Measurements from ENCODE around the gene PRCC. TPM values are rescaled to one million over a fixed set of nuclear protein-coding genes. Genes with fewer than 3 reads are reported as not detected.

The PRCC gene
- total and polyA plus RNA-seq, 8 donors: 18.5 to 41.6 (median 21.8) TPM

GRCh38 chr1:156767879-156768604 lies 707 bp downstream of the PRCC start:
- Histone ChIP-seq H3K27ac (peak overlapping the region; percentile 73 to 91 (median 84)), H3K27me3 (no peaks in the 10 kb centered on the region), H3K4me3 (peak overlapping the region; percentile 47 to 98 (median 84)), H3K4me1 (peaks cover 9 to 28% (median 10%) of the 10 kb centered on the region in 3 donors), H3K9me3 (no peaks in the 10 kb centered on the region), H3K36me3 (no peaks in the 10 kb centered on the region)
- intact Hi-C loops (cut with DNase I): no loop called here
- 0 to 1% methylated on average over 26 to 31 of the region's 31 CpGs for WGBS, 2 donors
- DNase-seq: peak; percentile 40 to 82 (median 60)
- peak; percentile 4 to 13 (median 10) for ATAC-seq
- no peak for TF ChIP-seq CTCF (IDR thresholded peaks at IDR 0.05)
- no peak for FAIRE-seq

GRCh38 chr1:156768610-156769295 lies 1.4 kb downstream of the PRCC start:
- peak overlapping the region in 3 of 4 donors; percentile 80 to 98 (median 88) for H3K4me3 ChIP-seq
- no peaks in the 10 kb centered on the region for H3K36me3 ChIP-seq
- H3K9me3 ChIP-seq: no peaks in the 10 kb centered on the region
- no peak for TF ChIP-seq CTCF (IDR thresholded peaks at IDR 0.05)
- FAIRE-seq (no peak), DNase-seq (no peak), ATAC-seq (no peak)
- 9 to 11% methylated on average over 8 of the region's 8 CpGs for WGBS, 2 donors
- intact Hi-C loops (cut with DNase I): no loop called here
- H3K4me1 ChIP-seq: peaks cover 9 to 31% (median 10%) of the 10 kb centered on the region in 3 donors
- H3K27ac ChIP-seq: no peak overlapping the region
- no peaks in the 10 kb centered on the region for H3K27me3 ChIP-seq

GRCh38 chr1:156772222-156772621 lies 4.9 kb downstream of the PRCC start:
- Histone ChIP-seq H3K4me1 (peaks cover 9 to 28% (median 10%) of the 10 kb centered on the region in 3 donors), H3K27ac (no peak overlapping the region), H3K9me3 (no peaks in the 10 kb centered on the region), H3K27me3 (no peaks in the 10 kb centered on the region), H3K36me3 (no peaks in the 10 kb centered on the region), H3K4me3 (no peak overlapping the region)
- FAIRE-seq: no peak
- WGBS, 2 donors: 81 to 86% methylated on average over 3 of the region's 3 CpGs
- no peak for DNase-seq
- TF ChIP-seq CTCF (IDR thresholded peaks at IDR 0.05): no peak
- no peak for ATAC-seq
- intact Hi-C loops (cut with DNase I): no loop called here

- Histone ChIP-seq H3K27ac (no peak overlapping the region), H3K4me3 (no peak overlapping the region), H3K4me1 (peaks cover 9 to 31% (median 10%) of the 10 kb centered on the region in 3 donors), H3K27me3 (no peaks in the 10 kb centered on the region), H3K9me3 (no peaks in the 10 kb centered on the region), H3K36me3 (no peaks in the 10 kb centered on the region)
- intact Hi-C loops (cut with DNase I): no loop called here
- WGBS, 2 donors: 37 to 39% methylated on average over 9 of the region's 9 CpGs
- TF ChIP-seq CTCF (IDR thresholded peaks at IDR 0.05): no peak
- DNase-seq: no peak
- peak in 1 of 4 donors; percentile 28 for ATAC-seq
- no peak for FAIRE-seq
Observed at GRCh38 chr1:156772728-156773497, 5.6 kb downstream of the PRCC start.
